GM12874 (cell line): Measurements from ENCODE around the gene ARHGEF12.

ENCODE experiments used
- TF ChIP-seq, protein P1 (sequence below): IDR thresholded peaks from 2 replicates; pipeline ENCODE4 v1.5.1; 2011; ENCODE audit warnings: low read depth, mild to moderate bottlenecking, control low read depth, low read length, moderate library complexity; ENCODE audit not compliant: insufficient read depth

Gene ARHGEF12

GRCh38 chr11:120363436-120363835 lies 27.2 kb downstream of the ARHGEF12 start:
- TF ChIP-seq, protein P1, sequence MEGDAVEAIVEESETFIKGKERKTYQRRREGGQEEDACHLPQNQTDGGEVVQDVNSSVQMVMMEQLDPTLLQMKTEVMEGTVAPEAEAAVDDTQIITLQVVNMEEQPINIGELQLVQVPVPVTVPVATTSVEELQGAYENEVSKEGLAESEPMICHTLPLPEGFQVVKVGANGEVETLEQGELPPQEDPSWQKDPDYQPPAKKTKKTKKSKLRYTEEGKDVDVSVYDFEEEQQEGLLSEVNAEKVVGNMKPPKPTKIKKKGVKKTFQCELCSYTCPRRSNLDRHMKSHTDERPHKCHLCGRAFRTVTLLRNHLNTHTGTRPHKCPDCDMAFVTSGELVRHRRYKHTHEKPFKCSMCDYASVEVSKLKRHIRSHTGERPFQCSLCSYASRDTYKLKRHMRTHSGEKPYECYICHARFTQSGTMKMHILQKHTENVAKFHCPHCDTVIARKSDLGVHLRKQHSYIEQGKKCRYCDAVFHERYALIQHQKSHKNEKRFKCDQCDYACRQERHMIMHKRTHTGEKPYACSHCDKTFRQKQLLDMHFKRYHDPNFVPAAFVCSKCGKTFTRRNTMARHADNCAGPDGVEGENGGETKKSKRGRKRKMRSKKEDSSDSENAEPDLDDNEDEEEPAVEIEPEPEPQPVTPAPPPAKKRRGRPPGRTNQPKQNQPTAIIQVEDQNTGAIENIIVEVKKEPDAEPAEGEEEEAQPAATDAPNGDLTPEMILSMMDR, result no peak

- TF ChIP-seq, protein P1, result no peak
These were observed 29.3 kb downstream of the ARHGEF12 start for GRCh38 chr11:120365512-120365911.

DNA sequence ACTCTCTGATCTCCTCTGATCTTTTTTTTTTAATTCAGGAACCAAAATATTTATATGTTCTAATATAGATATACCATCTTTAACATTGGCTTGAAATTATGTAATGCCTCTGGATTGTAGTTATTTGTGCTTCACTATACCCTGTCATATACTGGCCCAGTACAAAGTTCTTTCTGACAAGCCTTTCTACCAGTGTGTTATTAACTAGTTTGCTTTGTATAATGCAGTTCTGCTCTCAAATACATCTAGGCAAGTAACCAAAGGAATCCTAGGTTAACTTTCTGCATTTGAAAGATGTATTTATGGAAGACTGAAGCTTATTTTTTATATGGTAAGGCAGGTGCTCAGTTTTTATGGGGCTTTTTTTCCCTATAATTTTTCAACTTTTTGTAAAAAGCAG lies 36.1 kb downstream of the ARHGEF12 start:
- TF ChIP-seq, protein P1, result no peak

DNA sequence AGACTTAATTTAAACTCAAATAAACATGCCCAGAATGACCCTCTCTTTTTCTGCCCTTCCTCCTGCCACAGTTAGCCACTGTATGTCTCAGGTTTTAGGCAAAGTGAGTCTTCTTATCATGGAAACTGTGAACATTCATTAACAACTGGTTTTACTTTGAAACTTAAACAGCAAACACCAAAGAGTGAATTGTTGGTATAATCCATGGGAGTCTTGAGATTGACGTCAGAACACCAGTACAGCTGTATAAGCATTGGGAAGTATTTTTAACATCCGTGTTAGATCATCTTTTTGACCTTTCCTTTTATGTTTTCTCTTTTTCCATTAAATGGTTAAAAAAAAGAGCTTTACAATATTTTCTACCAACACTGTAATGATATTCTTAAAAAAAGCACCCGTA lies 38.9 kb downstream of the ARHGEF12 start:
- TF ChIP-seq, protein P1, result no peak

DNA sequence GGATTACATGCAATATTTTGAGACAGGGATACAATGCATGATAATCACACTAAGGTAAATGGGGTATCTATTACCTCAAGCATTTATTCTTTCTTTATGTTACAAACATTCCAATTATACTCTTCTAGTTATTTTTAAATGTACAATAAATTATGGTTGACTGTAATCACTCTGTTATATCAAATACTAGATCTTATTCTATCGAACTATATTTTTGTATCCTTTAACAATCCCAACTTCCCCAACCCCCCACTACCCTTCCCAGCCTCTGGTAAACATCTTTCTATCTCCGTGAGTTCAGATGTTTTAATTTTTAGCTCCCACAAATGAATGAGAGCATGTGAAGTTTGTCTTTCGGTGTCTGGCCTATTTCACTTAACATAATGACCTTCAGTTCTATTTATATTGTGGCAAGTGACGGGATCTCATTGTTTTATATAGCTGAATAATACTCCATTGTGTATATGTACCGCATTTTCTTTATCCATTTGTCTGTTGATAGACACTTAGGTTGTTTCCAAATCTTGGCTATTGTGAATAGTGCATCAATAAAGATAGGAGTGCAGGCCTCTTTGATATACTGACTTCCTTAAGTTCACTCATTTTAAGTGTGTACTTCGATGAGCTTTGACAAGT lies 40.5 kb downstream of the ARHGEF12 start:
- TF ChIP-seq, protein P1, result no peak

- TF ChIP-seq, protein P1, result no peak
These were observed 42.3 kb downstream of the ARHGEF12 start for GRCh38 chr11:120378474-120378873.

- TF ChIP-seq, protein P1, result no peak
These were observed 45.2 kb downstream of the ARHGEF12 start for GRCh38 chr11:120381401-120381800.
